Sigmoid colon (tissue), 7 donors: ENCODE results near the gene KLK14. TPM values are rescaled to one million over a fixed set of nuclear protein-coding genes. Genes with fewer than 3 reads are reported as not detected.

Experiments
- DNase-seq: peaks from one replicate; pipeline ENCODE4 v3.0.0-alpha.2; 2019
- H3K27ac ChIP-seq, 4 donors: fragments of 200-600 bp; sonication (generic); one replicate each; pipeline ENCODE4 v1.5.1; 2016 to 2019; ENCODE audit warnings: mild to moderate bottlenecking in 1 of 4
- H3K27me3 ChIP-seq, 3 donors: fragments of 200-600 bp; sonication (generic); one replicate each; pipeline ENCODE4 v1.5.1; 2019; ENCODE audit warnings: mild to moderate bottlenecking in 1 of 3
- H3K36me3 ChIP-seq, 4 donors: fragments of 200-600 bp; sonication (generic); one replicate each; pipeline ENCODE4 v1.5.1; 2016 to 2019
- H3K4me1 ChIP-seq, 4 donors: fragments of 200-600 bp; sonication (generic); one replicate each; pipeline ENCODE4 v1.5.1; 2017 to 2019
- H3K4me3 ChIP-seq, 4 donors: fragments of 200-600 bp; sonication (generic); one replicate each; pipeline ENCODE4 v1.5.1; 2017 to 2019; ENCODE audit warnings: mild to moderate bottlenecking in 2 of 4, moderate library complexity in 1 of 4
- H3K9me3 ChIP-seq, 4 donors: fragments of 200-600 bp in 3 of 4; sonication (generic) in 3 of 4; one replicate each; pipeline versions ENCODE4 v1.5.1 to v1.6.1; 2013 to 2019
- EP300 ChIP-seq, 4 donors: sonication (generic); formaldehyde crosslinking; IDR thresholded peaks; one replicate each; pipeline ENCODE4 v1.6.1; 2017; ENCODE audit warnings: antibody characterized with exemption in 4 of 4
- POLR2A ChIP-seq, 2 donors: fragments of 450-650 bp; IDR thresholded peaks; one replicate each; pipeline ENCODE4 v1.6.1; 2016; ENCODE audit warnings: antibody characterized with exemption in 2 of 2, mild to moderate bottlenecking in 2 of 2, moderate library complexity in 2 of 2
- POLR2AphosphoS5 ChIP-seq, 4 donors: sonication (generic); formaldehyde crosslinking; IDR thresholded peaks; one replicate each; pipeline ENCODE4 v1.6.1; 2017; ENCODE audit warnings: antibody characterized with exemption in 4 of 4
- WGBS, 2 donors: extraction: QIAGEN DNeasy Blood & Tissue Kit; methylation state at CpG; one replicate each; pipeline ENCODE4 v1.1.7; 2013; 5-methylcytosine and 5-hydroxymethylcytosine counted together
- intact Hi-C: fragments of 100-400 bp; cut with DNase I; formaldehyde crosslinking; loops from one replicate; pipeline ENCODE4 v1.15.1; 2023
- polyA plus RNA-seq, 3 donors: library from polyadenylated mRNA; stranded (reverse); fragments of 200-250 nt; gene quantifications; one replicate each; pipeline ENCODE4 v1.2.3, GENCODE V29; 2013
- total RNA-seq, 4 donors: library from RNA; depleted of rRNA; stranded (reverse); fragments of >200 nt; gene quantifications; one replicate each; pipeline ENCODE4 v1.1.0, GENCODE V29; 2016
- TF ChIP-seq, protein P1 (sequence below), 4 experiments: fragments of 450-650 bp in 3 of 4; fragments of 200-600 bp in 1 of 4; IDR thresholded peaks; one replicate each; pipeline ENCODE4 v1.5.1; 2016 to 2019; ENCODE audit warnings: antibody characterized with exemption in 4 of 4, mild to moderate bottlenecking in 3 of 4, moderate library complexity in 2 of 4
- donor health status: healthy with polysubstance abuse.
- donor health status: Bipolar disorder and iron deficiency.
- donor health status: healthy.

The KLK14 gene
- total and polyA plus RNA-seq, 7 donors: 0.51 TPM; not detected in 6

DNA sequence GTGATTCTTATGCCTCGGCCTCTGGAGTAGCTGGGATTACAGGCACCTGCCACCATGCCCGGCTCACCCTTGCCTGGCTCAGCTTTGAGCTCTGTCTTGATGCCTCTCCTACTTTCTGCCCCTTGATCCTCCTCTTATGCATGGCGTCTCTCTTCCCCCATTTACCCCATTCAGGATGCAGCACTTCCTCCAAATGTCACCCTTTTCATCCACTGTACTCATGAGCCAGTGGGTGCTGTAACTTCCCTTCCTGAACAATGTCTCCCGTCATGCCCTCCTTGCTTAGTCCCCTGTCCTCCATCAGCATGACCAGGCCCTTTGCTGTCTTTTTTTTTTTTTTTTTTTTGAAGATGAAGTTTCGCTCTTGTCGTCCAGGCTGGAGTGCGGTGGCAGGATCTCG lies 38.6 kb upstream of the KLK14 start:
- intact Hi-C loops: no loop called here
- H3K27me3 ChIP-seq: peaks cover 0 to 20% (median 0%) of the 10 kb centered on the region in 3 donors
- TF ChIP-seq POLR2A (IDR thresholded peaks at IDR 0.05) (no peak), EP300 (IDR thresholded peaks at IDR 0.05) (no peak), POLR2AphosphoS5 (IDR thresholded peaks at IDR 0.05) (no peak)
- TF ChIP-seq, protein P1, sequence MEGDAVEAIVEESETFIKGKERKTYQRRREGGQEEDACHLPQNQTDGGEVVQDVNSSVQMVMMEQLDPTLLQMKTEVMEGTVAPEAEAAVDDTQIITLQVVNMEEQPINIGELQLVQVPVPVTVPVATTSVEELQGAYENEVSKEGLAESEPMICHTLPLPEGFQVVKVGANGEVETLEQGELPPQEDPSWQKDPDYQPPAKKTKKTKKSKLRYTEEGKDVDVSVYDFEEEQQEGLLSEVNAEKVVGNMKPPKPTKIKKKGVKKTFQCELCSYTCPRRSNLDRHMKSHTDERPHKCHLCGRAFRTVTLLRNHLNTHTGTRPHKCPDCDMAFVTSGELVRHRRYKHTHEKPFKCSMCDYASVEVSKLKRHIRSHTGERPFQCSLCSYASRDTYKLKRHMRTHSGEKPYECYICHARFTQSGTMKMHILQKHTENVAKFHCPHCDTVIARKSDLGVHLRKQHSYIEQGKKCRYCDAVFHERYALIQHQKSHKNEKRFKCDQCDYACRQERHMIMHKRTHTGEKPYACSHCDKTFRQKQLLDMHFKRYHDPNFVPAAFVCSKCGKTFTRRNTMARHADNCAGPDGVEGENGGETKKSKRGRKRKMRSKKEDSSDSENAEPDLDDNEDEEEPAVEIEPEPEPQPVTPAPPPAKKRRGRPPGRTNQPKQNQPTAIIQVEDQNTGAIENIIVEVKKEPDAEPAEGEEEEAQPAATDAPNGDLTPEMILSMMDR (IDR thresholded peaks at IDR 0.05): no peak
- H3K36me3 ChIP-seq: no peaks in the 10 kb centered on the region
- H3K27ac ChIP-seq: no peak overlapping the region
- H3K9me3 ChIP-seq: no peaks in the 10 kb centered on the region
- DNase-seq: peak; percentile 37
- no peak overlapping the region for H3K4me3 ChIP-seq
- 87 to 92% methylated on average over 8 of the region's 8 CpGs for WGBS, 2 donors
- H3K4me1 ChIP-seq: no peaks in the 10 kb centered on the region

DNA sequence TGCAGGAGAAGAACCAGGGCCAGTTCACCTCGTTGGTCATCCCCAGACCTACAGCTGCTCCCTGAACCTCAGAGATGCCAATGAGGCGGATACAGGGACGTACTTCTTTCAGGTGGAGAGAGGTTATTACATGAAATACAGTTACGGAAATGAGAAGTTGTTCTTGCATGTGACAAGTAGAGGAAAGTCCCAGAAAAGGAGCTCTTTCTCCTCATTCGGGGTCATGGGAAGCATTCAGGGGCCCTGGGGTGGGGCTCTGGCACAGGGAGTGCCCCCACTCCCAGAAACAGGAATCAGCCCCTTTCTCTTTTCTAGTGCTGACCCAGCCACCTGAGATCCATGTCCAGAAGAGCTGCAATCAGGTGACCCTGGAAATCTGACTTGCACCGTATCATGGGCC lies 37.5 kb upstream of the KLK14 start:
- Histone ChIP-seq H3K9me3 (no peaks in the 10 kb centered on the region), H3K27me3 (peaks cover 0 to 16% (median 0%) of the 10 kb centered on the region in 3 donors), H3K4me1 (no peaks in the 10 kb centered on the region), H3K36me3 (no peaks in the 10 kb centered on the region), H3K4me3 (no peak overlapping the region), H3K27ac (no peak overlapping the region)
- 76 to 85% methylated on average over 6 of the region's 6 CpGs for WGBS, 2 donors
- no peak for TF ChIP-seq EP300 (IDR thresholded peaks at IDR 0.05)
- TF ChIP-seq POLR2A (IDR thresholded peaks at IDR 0.05): no peak
- no peak for TF ChIP-seq POLR2AphosphoS5 (IDR thresholded peaks at IDR 0.05)
- TF ChIP-seq, protein P1 (IDR thresholded peaks at IDR 0.05): no peak
- intact Hi-C loops: no loop called here
- no peak for DNase-seq

DNA sequence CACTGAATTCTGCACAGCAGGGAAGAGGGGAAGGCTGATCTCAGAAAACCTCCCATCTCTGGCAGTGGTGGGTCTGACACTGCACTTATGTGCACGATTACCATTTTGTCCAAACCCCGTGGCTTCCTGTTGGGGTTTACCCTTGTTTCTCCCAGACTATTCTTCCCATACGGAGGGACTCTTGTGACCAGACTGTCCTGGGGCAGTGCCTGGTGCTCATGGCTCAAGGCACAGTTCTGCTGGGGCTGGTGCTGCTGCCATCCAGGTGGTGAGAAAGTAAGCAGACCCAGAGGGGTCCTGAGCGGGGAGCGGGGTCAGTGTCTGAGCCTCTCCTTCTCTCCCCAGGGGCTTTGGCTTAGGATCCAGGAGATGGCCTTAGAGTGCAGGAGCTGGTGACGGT lies 36.9 kb upstream of the KLK14 start:
- Histone ChIP-seq H3K27ac (no peak overlapping the region), H3K36me3 (no peaks in the 10 kb centered on the region), H3K4me3 (no peak overlapping the region), H3K27me3 (peaks cover 0 to 13% (median 0%) of the 10 kb centered on the region in 3 donors), H3K4me1 (no peaks in the 10 kb centered on the region), H3K9me3 (no peaks in the 10 kb centered on the region)
- 77 to 89% methylated on average over 6 of the region's 6 CpGs for WGBS, 2 donors
- intact Hi-C loops: no loop called here
- DNase-seq: peak; percentile 45
- TF ChIP-seq POLR2A (IDR thresholded peaks at IDR 0.05): no peak
- TF ChIP-seq POLR2AphosphoS5 (IDR thresholded peaks at IDR 0.05): no peak
- TF ChIP-seq, protein P1 (IDR thresholded peaks at IDR 0.05): no peak
- no peak for TF ChIP-seq EP300 (IDR thresholded peaks at IDR 0.05)

DNA sequence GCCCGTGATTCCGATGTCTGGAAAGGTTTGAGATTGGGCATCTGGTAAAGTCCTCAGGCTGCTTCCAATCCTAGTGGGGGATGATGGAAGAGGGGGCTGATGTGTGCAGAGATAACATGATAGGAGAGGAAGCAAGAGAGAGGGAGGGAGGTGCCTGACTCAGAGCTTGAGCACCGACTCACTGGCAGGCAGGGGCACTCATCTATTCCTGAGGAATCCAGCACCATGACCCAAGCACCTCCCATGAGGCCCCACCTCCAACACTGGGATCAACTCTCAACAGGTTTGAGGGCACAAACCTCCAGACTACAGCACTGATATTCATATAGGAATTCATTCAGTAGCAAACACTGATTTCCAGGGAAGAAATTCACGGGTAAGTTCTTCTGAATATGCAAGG lies 36.4 kb upstream of the KLK14 start:
- peak; percentile 32 for DNase-seq
- no peaks in the 10 kb centered on the region for H3K9me3 ChIP-seq
- H3K4me3 ChIP-seq: no peak overlapping the region
- no peaks in the 10 kb centered on the region for H3K36me3 ChIP-seq
- no peaks in the 10 kb centered on the region for H3K4me1 ChIP-seq
- 57 to 70% methylated on average over 4 of the region's 4 CpGs for WGBS, 2 donors
- intact Hi-C loops: no loop called here
- peaks cover 0 to 13% (median 0%) of the 10 kb centered on the region in 3 donors for H3K27me3 ChIP-seq
- H3K27ac ChIP-seq: no peak overlapping the region
- TF ChIP-seq POLR2AphosphoS5 (IDR thresholded peaks at IDR 0.05) (no peak), POLR2A (IDR thresholded peaks at IDR 0.05) (no peak), EP300 (IDR thresholded peaks at IDR 0.05) (no peak)
- TF ChIP-seq, protein P1 (IDR thresholded peaks at IDR 0.05): no peak

DNA sequence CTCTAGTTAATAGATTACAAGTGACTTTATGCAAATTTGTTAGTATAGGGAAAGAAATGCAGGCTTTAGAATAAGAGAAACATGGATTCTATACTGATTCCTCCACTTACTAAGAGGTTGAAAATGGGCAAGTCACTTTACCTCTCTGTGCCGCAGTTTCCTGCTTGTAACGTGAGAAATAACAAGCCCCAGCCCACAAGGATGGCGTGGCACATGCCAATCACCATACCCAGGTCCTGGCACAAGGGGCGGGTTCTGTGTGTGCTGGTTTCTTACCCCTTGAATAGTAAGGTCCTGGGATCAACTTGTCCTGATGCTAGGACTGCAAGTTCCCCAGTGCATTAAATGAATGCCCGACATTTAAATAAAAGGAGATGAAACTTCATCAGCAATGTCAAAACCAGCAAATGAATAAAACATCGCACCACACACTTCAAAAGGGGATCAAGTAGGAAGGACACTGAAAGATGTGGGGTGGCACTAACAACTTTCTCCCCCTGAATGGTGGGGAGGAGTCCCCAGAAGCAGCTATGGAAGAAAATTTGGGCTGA lies 34.1 kb upstream of the KLK14 start:
- H3K4me1 ChIP-seq: no peaks in the 10 kb centered on the region
- WGBS, 2 donors: 59 to 80% methylated on average over 6 of the region's 6 CpGs
- H3K27ac ChIP-seq: no peak overlapping the region
- H3K27me3 ChIP-seq: peaks cover 0 to 4% (median 0%) of the 10 kb centered on the region in 3 donors
- DNase-seq: no peak
- H3K9me3 ChIP-seq: no peaks in the 10 kb centered on the region
- intact Hi-C loops: no loop called here
- no peak overlapping the region for H3K4me3 ChIP-seq
- no peak for TF ChIP-seq EP300 (IDR thresholded peaks at IDR 0.05)
- TF ChIP-seq, protein P1 (IDR thresholded peaks at IDR 0.05): no peak
- TF ChIP-seq POLR2AphosphoS5 (IDR thresholded peaks at IDR 0.05): no peak
- no peaks in the 10 kb centered on the region for H3K36me3 ChIP-seq
